B cell (primary cell): ENCODE data around the gene CNTNAP2.

Experiments used
- EZH2 ChIP-seq: IDR thresholded peaks from 2 replicates; pipeline ENCODE4 v1.6.1; 2012; ENCODE audit warnings: borderline replicate concordance, low read depth, mild to moderate bottlenecking, moderate library complexity, low read length; ENCODE audit not compliant: insufficient read depth, poor library complexity, severe bottlenecking
- TF ChIP-seq, protein P1 (sequence below): fragments of 200-600 bp; IDR thresholded peaks from one replicate; pipeline ENCODE4 v1.8.0; 2022; ENCODE audit warnings: antibody characterized with exemption, mild to moderate bottlenecking

DNA sequence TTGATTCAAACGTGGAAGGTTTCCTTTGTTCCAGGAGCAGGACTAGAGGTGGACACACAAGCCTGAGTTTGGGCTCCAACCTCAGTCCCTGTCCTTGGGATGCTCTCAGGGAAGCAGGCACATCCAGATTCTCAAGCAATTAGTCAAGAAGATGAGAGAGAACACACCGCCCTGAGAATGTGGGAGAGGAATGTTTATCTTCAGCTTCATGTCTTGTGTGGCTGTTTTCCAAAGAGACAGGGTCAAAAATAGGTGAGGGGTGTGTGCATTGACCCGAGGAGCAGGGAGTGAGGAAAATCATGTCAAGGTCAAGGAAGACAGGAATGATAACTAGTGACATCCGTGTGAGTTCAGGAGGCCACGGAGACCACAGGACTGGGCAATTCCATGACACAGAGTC is 2001.8 kb downstream of the CNTNAP2 start:
- TF ChIP-seq, protein P1, sequence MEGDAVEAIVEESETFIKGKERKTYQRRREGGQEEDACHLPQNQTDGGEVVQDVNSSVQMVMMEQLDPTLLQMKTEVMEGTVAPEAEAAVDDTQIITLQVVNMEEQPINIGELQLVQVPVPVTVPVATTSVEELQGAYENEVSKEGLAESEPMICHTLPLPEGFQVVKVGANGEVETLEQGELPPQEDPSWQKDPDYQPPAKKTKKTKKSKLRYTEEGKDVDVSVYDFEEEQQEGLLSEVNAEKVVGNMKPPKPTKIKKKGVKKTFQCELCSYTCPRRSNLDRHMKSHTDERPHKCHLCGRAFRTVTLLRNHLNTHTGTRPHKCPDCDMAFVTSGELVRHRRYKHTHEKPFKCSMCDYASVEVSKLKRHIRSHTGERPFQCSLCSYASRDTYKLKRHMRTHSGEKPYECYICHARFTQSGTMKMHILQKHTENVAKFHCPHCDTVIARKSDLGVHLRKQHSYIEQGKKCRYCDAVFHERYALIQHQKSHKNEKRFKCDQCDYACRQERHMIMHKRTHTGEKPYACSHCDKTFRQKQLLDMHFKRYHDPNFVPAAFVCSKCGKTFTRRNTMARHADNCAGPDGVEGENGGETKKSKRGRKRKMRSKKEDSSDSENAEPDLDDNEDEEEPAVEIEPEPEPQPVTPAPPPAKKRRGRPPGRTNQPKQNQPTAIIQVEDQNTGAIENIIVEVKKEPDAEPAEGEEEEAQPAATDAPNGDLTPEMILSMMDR, result no peak
- TF ChIP-seq EZH2, result no peak
